ENCODE data around the gene HKDC1.
"Not testable (repeated sequence)": the region's sequence is repeated elsewhere in the genome, so short reads cannot be mapped to it uniquely, and the experiment has no call there.

HKDC1 gene

GRCh38 chr10:69281507-69282413 lies 61.6 kb downstream of the HKDC1 start:
- no peak for DNase-seq (ENCODE audit: low spot score)

GRCh38 chr10:69284402-69284801 lies 64.3 kb downstream of the HKDC1 start:
- DNase-seq (ENCODE audit: low spot score), result not testable (repeated sequence)

GRCh38 chr10:69285699-69286098 lies 65.6 kb downstream of the HKDC1 start:
- no peak for DNase-seq (ENCODE audit: low spot score)

GRCh38 chr10:69287181-69287580 lies 67.0 kb downstream of the HKDC1 start:
- no peak for DNase-seq (ENCODE audit: low spot score)

- no peak for DNase-seq (ENCODE audit: low spot score)
These were observed 70.9 kb downstream of the HKDC1 start for GRCh38 chr10:69290993-69291392.

- no peak for DNase-seq (ENCODE audit: low spot score)
These were observed 72.3 kb downstream of the HKDC1 start for GRCh38 chr10:69292459-69292858.

GRCh38 chr10:69295027-69295636 lies 75.0 kb downstream of the HKDC1 start:
- DNase-seq (ENCODE audit: low spot score), result no peak

GRCh38 chr10:69303632-69304051 lies 83.5 kb downstream of the HKDC1 start:
- DNase-seq (ENCODE audit: low spot score), result no peak

GRCh38 chr10:69306421-69306820 lies 86.3 kb downstream of the HKDC1 start:
- DNase-seq (ENCODE audit: low spot score), result no peak

- DNase-seq (ENCODE audit: low spot score), result no peak
These were observed 87.3 kb downstream of the HKDC1 start for GRCh38 chr10:69307434-69307833.

GRCh38 chr10:69308304-69308703 lies 88.2 kb downstream of the HKDC1 start:
- DNase-seq (ENCODE audit: low spot score), result not testable (repeated sequence)

- DNase-seq (ENCODE audit: low spot score), result no peak
These were observed 91.2 kb downstream of the HKDC1 start for GRCh38 chr10:69311309-69311708.

- no peak for DNase-seq (ENCODE audit: low spot score)
These were observed 92.4 kb downstream of the HKDC1 start for GRCh38 chr10:69312528-69312927.

GRCh38 chr10:69315100-69315542 lies 95.0 kb downstream of the HKDC1 start:
- no peak for DNase-seq (ENCODE audit: low spot score)

GRCh38 chr10:69315610-69316312 lies 95.6 kb downstream of the HKDC1 start:
- no peak for DNase-seq (ENCODE audit: low spot score)

- no peak for DNase-seq (ENCODE audit: low spot score)
These were observed 96.4 kb downstream of the HKDC1 start for GRCh38 chr10:69316313-69317059.
